WTC11 (cell line): ENCODE measurements around the gene STK33. TPM values are rescaled to one million over a fixed set of nuclear protein-coding genes. Genes with fewer than 3 reads are reported as not detected.

ENCODE experiments used
- ATAC-seq: fragments of 200-7000 bp; cut with Tn5 transposase; 2 replicates; pipeline ENCODE4 v1.10.0; 2021; ENCODE audit warnings: mild to moderate bottlenecking, moderate library complexity
- CTCF ChIA-PET: fragments of 300-600 bp; sonication (Branson Sonifier 250); formaldehyde crosslinking; loops from one replicate; lab custom pipeline; 2021; ENCODE audit warnings: antibody characterized with exemption; lab: Charles Lee
- POLR2A ChIA-PET: fragments of 350-600 bp; sonication (Branson Sonifier 250); formaldehyde crosslinking; loops from one replicate; lab custom pipeline; 2021; ENCODE audit warnings: antibody characterized with exemption; lab: Charles Lee
- DNase-seq: peaks from one replicate; pipeline ENCODE4 v3.0.0; 2021; ENCODE audit warnings: low spot score
- H3K27ac Mint-ChIP-seq: 2 replicates; pipeline ENCODE4 v1.8.0; 2021; ENCODE audit warnings: mixed read lengths
- H3K27me3 Mint-ChIP-seq: 2 replicates; pipeline ENCODE4 v1.8.0; 2021; ENCODE audit warnings: low read depth, mild to moderate bottlenecking, moderate library complexity, mixed read lengths
- H3K36me3 Mint-ChIP-seq: 2 replicates; pipeline ENCODE4 v1.8.0; 2021; ENCODE audit warnings: mixed read lengths
- H3K4me1 Mint-ChIP-seq: 2 replicates; pipeline ENCODE4 v1.8.0; 2022; ENCODE audit warnings: mixed read lengths
- H3K4me3 Mint-ChIP-seq: 2 replicates; pipeline ENCODE4 v1.8.0; 2021; ENCODE audit warnings: mild to moderate bottlenecking, moderate library complexity, mixed read lengths
- H3K9me3 Mint-ChIP-seq: 2 replicates; pipeline ENCODE4 v1.8.0; 2021; ENCODE audit warnings: mixed read lengths
- FOXJ3 ChIP-seq: sonication (generic); formaldehyde crosslinking; IDR thresholded peaks from 2 replicates; pipeline ENCODE4 v1.9.0; 2021; ENCODE audit warnings: missing genetic modification reagents, mild to moderate bottlenecking, borderline replicate concordance
- GRHL2 ChIP-seq: fragments of 250-450 bp; sonication (Bioruptor Pico); IDR thresholded peaks from 2 replicates; pipeline ENCODE4 v1.8.0; 2022; ENCODE audit warnings: mild to moderate bottlenecking, moderate library complexity; ENCODE audit not compliant: insufficient replicate concordance, severe bottlenecking
- HMGA2 ChIP-seq: fragments of 250-450 bp; sonication (Bioruptor Pico); IDR thresholded peaks from 2 replicates; pipeline ENCODE4 v1.4.0; 2021; ENCODE audit warnings: mild to moderate bottlenecking, moderate library complexity
- JUN ChIP-seq: sonication (generic); formaldehyde crosslinking; IDR thresholded peaks from 2 replicates; pipeline ENCODE4 v1.8.0; 2023; ENCODE audit warnings: mild to moderate bottlenecking, missing genetic modification reagents
- KAT7 ChIP-seq: sonication (generic); formaldehyde crosslinking; IDR thresholded peaks from 2 replicates; pipeline ENCODE4 v1.8.1; 2023; ENCODE audit warnings: missing genetic modification reagents, mild to moderate bottlenecking, borderline replicate concordance
- MXD4 ChIP-seq: fragments of 250-450 bp; sonication (Bioruptor Pico); IDR thresholded peaks from 2 replicates; pipeline ENCODE4 v1.8.0; 2021; ENCODE audit warnings: mild to moderate bottlenecking, moderate library complexity, borderline replicate concordance
- MYBL2 ChIP-seq: sonication (generic); formaldehyde crosslinking; IDR thresholded peaks from 2 replicates; pipeline ENCODE4 v1.8.1; 2023; ENCODE audit warnings: mild to moderate bottlenecking, moderate library complexity, missing genetic modification reagents
- NFATC4 ChIP-seq: fragments of 250-450 bp; sonication (Bioruptor Pico); IDR thresholded peaks from 2 replicates; pipeline ENCODE4 v1.9.0; 2021; ENCODE audit warnings: mild to moderate bottlenecking
- TCF7 ChIP-seq: sonication (generic); formaldehyde crosslinking; IDR thresholded peaks from 2 replicates; pipeline ENCODE4 v1.8.0; 2022; ENCODE audit warnings: mild to moderate bottlenecking, low read depth, missing genetic modification reagents, moderate library complexity
- ZBTB21 ChIP-seq: sonication (generic); formaldehyde crosslinking; IDR thresholded peaks from 2 replicates; pipeline ENCODE4 v1.8.1; 2023; ENCODE audit warnings: mild to moderate bottlenecking, missing genetic modification reagents, borderline replicate concordance
- ZNF138 ChIP-seq: sonication (generic); formaldehyde crosslinking; conservative IDR thresholded peaks from 2 replicates; pipeline ENCODE4 v1.8.1; 2022; ENCODE audit warnings: mild to moderate bottlenecking, moderate library complexity, missing genetic modification reagents
- ZNF219 ChIP-seq: sonication (generic); formaldehyde crosslinking; IDR thresholded peaks from 2 replicates; pipeline ENCODE4 v1.8.0; 2023; ENCODE audit warnings: missing genetic modification reagents, mild to moderate bottlenecking, borderline replicate concordance
- ZNF263 ChIP-seq: sonication (generic); formaldehyde crosslinking; IDR thresholded peaks from 2 replicates; pipeline ENCODE4 v1.8.1; 2022; ENCODE audit warnings: low read depth, mild to moderate bottlenecking, moderate library complexity, missing genetic modification reagents
- ZNF416 ChIP-seq: fragments of 250-450 bp; sonication (Bioruptor Pico); IDR thresholded peaks from 2 replicates; pipeline ENCODE4 v1.9.0; 2021; ENCODE audit warnings: mild to moderate bottlenecking, inconsistent platforms
- total RNA-seq: library from RNA; stranded (reverse); gene quantifications from 3 replicates; pipeline ENCODE4 v1.2.3, GENCODE V29; 2021
- TF ChIP-seq, protein P1 (sequence below): sonication (generic); formaldehyde crosslinking; conservative IDR thresholded peaks from 2 replicates; pipeline ENCODE4 v1.8.1; 2023; ENCODE audit warnings: mild to moderate bottlenecking, low read depth, missing genetic modification reagents, moderate library complexity
- TF ChIP-seq, protein P2 (sequence below): sonication (generic); formaldehyde crosslinking; IDR thresholded peaks from 2 replicates; pipeline ENCODE4 v1.8.0; 2022; ENCODE audit warnings: mild to moderate bottlenecking, missing genetic modification reagents
- TF ChIP-seq, protein P3 (sequence below): sonication (generic); formaldehyde crosslinking; IDR thresholded peaks from 2 replicates; pipeline ENCODE4 v1.8.0; 2023; ENCODE audit warnings: mild to moderate bottlenecking, missing genetic modification reagents
- TF ChIP-seq, protein P4 (sequence below): sonication (generic); formaldehyde crosslinking; conservative IDR thresholded peaks from 2 replicates; pipeline ENCODE4 v1.8.1; 2022; ENCODE audit warnings: mild to moderate bottlenecking, missing genetic modification reagents
- TF ChIP-seq, protein P5 (sequence below): fragments of 200-600 bp; IDR thresholded peaks from 2 replicates; pipeline ENCODE4 v1.8.0; 2022; ENCODE audit warnings: antibody characterized with exemption
- TF ChIP-seq, protein P6 (sequence below): sonication (generic); formaldehyde crosslinking; IDR thresholded peaks from 2 replicates; pipeline ENCODE4 v1.8.1; 2022; ENCODE audit warnings: mild to moderate bottlenecking, moderate library complexity, missing genetic modification reagents
- TF ChIP-seq, protein P7 (sequence below): sonication (generic); formaldehyde crosslinking; IDR thresholded peaks from 2 replicates; pipeline ENCODE4 v1.8.0; 2022; ENCODE audit warnings: mild to moderate bottlenecking, missing genetic modification reagents

The STK33 gene
- total RNA-seq, 1 experiment from 2014 or later = 13.3 TPM

DNA sequence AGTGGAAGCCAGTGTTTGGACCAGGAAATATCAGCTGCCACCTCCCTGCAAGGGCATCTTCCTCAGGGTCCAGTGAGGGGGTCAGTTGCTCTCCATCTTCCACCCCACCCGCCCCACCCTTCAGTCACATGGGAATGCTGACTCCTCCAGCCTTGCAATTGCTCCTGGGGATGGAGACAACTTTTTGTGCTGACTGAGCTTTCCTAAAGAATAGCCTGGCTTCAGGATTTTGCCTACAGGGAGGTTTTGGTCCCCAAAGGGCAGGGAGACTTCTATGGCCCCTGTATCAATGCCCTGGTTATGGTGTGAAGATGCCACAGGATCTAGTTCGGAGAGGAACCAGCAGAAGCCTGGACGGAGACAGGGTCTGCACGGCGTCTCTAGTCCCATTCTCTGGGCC lies 206.3 kb downstream of the STK33 start:
- H3K27me3 Mint-ChIP-seq = no peaks in the 10 kb centered on the region
- TF ChIP-seq, protein P1, sequence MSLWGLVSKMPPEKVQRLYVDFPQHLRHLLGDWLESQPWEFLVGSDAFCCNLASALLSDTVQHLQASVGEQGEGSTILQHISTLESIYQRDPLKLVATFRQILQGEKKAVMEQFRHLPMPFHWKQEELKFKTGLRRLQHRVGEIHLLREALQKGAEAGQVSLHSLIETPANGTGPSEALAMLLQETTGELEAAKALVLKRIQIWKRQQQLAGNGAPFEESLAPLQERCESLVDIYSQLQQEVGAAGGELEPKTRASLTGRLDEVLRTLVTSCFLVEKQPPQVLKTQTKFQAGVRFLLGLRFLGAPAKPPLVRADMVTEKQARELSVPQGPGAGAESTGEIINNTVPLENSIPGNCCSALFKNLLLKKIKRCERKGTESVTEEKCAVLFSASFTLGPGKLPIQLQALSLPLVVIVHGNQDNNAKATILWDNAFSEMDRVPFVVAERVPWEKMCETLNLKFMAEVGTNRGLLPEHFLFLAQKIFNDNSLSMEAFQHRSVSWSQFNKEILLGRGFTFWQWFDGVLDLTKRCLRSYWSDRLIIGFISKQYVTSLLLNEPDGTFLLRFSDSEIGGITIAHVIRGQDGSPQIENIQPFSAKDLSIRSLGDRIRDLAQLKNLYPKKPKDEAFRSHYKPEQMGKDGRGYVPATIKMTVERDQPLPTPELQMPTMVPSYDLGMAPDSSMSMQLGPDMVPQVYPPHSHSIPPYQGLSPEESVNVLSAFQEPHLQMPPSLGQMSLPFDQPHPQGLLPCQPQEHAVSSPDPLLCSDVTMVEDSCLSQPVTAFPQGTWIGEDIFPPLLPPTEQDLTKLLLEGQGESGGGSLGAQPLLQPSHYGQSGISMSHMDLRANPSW (CRISPR knock-in tag) = no peak
- no peak for TF ChIP-seq ZNF416 (CRISPR knock-in tag)
- no peak for TF ChIP-seq MYBL2 (CRISPR knock-in tag)
- TF ChIP-seq KAT7 = no peak
- TF ChIP-seq, protein P2, sequence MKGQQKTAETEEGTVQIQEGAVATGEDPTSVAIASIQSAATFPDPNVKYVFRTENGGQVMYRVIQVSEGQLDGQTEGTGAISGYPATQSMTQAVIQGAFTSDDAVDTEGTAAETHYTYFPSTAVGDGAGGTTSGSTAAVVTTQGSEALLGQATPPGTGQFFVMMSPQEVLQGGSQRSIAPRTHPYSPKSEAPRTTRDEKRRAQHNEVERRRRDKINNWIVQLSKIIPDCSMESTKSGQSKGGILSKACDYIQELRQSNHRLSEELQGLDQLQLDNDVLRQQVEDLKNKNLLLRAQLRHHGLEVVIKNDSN = no peak
- no peak for TF ChIP-seq JUN (CRISPR knock-in tag)
- no peak for TF ChIP-seq ZNF263 (CRISPR knock-in tag)
- no peak for TF ChIP-seq TCF7 (CRISPR knock-in tag)
- TF ChIP-seq ZBTB21 (CRISPR knock-in tag) = no peak
- no peak for TF ChIP-seq HMGA2 (CRISPR knock-in tag)
- no peak for TF ChIP-seq MXD4 (CRISPR knock-in tag)
- no peak for TF ChIP-seq FOXJ3 (CRISPR knock-in tag)
- TF ChIP-seq, protein P3, sequence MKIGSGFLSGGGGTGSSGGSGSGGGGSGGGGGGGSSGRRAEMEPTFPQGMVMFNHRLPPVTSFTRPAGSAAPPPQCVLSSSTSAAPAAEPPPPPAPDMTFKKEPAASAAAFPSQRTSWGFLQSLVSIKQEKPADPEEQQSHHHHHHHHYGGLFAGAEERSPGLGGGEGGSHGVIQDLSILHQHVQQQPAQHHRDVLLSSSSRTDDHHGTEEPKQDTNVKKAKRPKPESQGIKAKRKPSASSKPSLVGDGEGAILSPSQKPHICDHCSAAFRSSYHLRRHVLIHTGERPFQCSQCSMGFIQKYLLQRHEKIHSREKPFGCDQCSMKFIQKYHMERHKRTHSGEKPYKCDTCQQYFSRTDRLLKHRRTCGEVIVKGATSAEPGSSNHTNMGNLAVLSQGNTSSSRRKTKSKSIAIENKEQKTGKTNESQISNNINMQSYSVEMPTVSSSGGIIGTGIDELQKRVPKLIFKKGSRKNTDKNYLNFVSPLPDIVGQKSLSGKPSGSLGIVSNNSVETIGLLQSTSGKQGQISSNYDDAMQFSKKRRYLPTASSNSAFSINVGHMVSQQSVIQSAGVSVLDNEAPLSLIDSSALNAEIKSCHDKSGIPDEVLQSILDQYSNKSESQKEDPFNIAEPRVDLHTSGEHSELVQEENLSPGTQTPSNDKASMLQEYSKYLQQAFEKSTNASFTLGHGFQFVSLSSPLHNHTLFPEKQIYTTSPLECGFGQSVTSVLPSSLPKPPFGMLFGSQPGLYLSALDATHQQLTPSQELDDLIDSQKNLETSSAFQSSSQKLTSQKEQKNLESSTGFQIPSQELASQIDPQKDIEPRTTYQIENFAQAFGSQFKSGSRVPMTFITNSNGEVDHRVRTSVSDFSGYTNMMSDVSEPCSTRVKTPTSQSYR (CRISPR knock-in tag) = no peak
- no peak for TF ChIP-seq ZNF138 (CRISPR knock-in tag)
- TF ChIP-seq, protein P4, sequence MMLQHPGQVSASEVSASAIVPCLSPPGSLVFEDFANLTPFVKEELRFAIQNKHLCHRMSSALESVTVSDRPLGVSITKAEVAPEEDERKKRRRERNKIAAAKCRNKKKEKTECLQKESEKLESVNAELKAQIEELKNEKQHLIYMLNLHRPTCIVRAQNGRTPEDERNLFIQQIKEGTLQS = no peak
- no peak for TF ChIP-seq NFATC4 (CRISPR knock-in tag)
- no peak for TF ChIP-seq GRHL2 (CRISPR knock-in tag)
- POLR2A ChIA-PET = no interaction called here

DNA sequence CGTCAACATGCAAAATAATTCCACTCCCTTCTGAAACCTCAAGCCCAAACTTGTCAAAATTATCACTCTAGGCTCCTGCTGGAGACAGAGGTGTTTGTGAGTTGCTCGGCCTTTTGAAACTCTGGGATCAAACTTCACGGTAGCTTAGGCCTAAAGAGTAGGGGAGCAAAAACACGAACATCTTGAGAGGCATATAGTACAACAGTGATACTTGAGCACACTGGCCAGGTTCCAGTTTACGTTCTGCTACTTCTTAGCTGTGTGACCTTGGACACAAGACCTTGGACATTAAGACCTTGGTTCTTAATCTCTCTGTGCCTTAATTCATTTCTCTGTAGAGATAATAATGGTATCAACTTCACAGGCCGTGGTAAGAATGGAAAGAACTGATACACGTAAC lies 206.9 kb downstream of the STK33 start:
- no peak overlapping the region for H3K27ac Mint-ChIP-seq
- CTCF ChIA-PET = interaction anchor here (1.1 to 1.7 kb wide), 2 partner anchors 22 to 180 kb away, joined by 5 read pairs; no protein-coding TSS in a partner anchor
- no peak for ATAC-seq
- TF ChIP-seq, protein P1 (CRISPR knock-in tag) = no peak
- TF ChIP-seq, protein P5, sequence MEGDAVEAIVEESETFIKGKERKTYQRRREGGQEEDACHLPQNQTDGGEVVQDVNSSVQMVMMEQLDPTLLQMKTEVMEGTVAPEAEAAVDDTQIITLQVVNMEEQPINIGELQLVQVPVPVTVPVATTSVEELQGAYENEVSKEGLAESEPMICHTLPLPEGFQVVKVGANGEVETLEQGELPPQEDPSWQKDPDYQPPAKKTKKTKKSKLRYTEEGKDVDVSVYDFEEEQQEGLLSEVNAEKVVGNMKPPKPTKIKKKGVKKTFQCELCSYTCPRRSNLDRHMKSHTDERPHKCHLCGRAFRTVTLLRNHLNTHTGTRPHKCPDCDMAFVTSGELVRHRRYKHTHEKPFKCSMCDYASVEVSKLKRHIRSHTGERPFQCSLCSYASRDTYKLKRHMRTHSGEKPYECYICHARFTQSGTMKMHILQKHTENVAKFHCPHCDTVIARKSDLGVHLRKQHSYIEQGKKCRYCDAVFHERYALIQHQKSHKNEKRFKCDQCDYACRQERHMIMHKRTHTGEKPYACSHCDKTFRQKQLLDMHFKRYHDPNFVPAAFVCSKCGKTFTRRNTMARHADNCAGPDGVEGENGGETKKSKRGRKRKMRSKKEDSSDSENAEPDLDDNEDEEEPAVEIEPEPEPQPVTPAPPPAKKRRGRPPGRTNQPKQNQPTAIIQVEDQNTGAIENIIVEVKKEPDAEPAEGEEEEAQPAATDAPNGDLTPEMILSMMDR = no peak
- TF ChIP-seq, protein P6, sequence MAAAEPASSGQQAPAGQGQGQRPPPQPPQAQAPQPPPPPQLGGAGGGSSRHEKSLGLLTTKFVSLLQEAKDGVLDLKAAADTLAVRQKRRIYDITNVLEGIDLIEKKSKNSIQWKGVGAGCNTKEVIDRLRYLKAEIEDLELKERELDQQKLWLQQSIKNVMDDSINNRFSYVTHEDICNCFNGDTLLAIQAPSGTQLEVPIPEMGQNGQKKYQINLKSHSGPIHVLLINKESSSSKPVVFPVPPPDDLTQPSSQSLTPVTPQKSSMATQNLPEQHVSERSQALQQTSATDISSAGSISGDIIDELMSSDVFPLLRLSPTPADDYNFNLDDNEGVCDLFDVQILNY (CRISPR knock-in tag) = no peak
- TF ChIP-seq, protein P7, sequence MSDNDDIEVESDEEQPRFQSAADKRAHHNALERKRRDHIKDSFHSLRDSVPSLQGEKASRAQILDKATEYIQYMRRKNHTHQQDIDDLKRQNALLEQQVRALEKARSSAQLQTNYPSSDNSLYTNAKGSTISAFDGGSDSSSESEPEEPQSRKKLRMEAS (CRISPR knock-in tag) = no peak
- TF ChIP-seq ZNF219 (CRISPR knock-in tag) = no peak

More for the DNA sequence above, 206.3 kb downstream of the STK33 start:
- CTCF ChIA-PET = interaction anchor here (1.7 kb wide), 1 partner anchor 180 kb away, joined by 5 read pairs; no protein-coding TSS in a partner anchor
- Mint-ChIP-seq H3K9me3 (no peaks in the 10 kb centered on the region), H3K27ac (no peak overlapping the region), H3K4me3 (no peak overlapping the region), H3K4me1 (peaks cover 34% of the 10 kb centered on the region), H3K36me3 (no peaks in the 10 kb centered on the region)
- no peak for ATAC-seq
- DNase-seq = no peak

More for the DNA sequence above, 206.9 kb downstream of the STK33 start:
- Mint-ChIP-seq H3K4me3 (no peak overlapping the region), H3K4me1 (peaks cover 34% of the 10 kb centered on the region), H3K36me3 (no peaks in the 10 kb centered on the region), H3K27me3 (no peaks in the 10 kb centered on the region), H3K9me3 (no peaks in the 10 kb centered on the region)
- POLR2A ChIA-PET = no interaction called here
- no peak for DNase-seq
